ENCODE results near the gene RAB3C.

Gene RAB3C

GRCh38 chr5:58834242-58835225, 251.7 kb downstream of the RAB3C start:
- no peak for DNase-seq (ENCODE audit: low spot score)

- no peak for DNase-seq (ENCODE audit: low spot score)
Observed at GRCh38 chr5:58836351-58836750, 253.5 kb downstream of the RAB3C start.

GRCh38 chr5:58838729-58839128, 255.9 kb downstream of the RAB3C start:
- no peak for DNase-seq (ENCODE audit: low spot score)

GRCh38 chr5:58842852-58843251, 260.0 kb downstream of the RAB3C start:
- no peak for DNase-seq (ENCODE audit: low spot score)

- no peak for DNase-seq (ENCODE audit: low spot score)
Observed at GRCh38 chr5:58844395-58844794, 261.5 kb downstream of the RAB3C start.

GRCh38 chr5:58847041-58847440, 264.2 kb downstream of the RAB3C start:
- no peak for DNase-seq (ENCODE audit: low spot score)

- DNase-seq (ENCODE audit: low spot score), result no peak
Observed at GRCh38 chr5:58849223-58849622, 266.3 kb downstream of the RAB3C start.

- DNase-seq (ENCODE audit: low spot score), result no peak
Observed at GRCh38 chr5:58849921-58850667, 267.2 kb downstream of the RAB3C start.

- DNase-seq (ENCODE audit: low spot score), result no peak
Observed at GRCh38 chr5:58851153-58851552, 268.3 kb downstream of the RAB3C start.

- DNase-seq (ENCODE audit: low spot score), result no peak
Observed at GRCh38 chr5:58851571-58851970, 268.7 kb downstream of the RAB3C start.

GRCh38 chr5:58852566-58852965, 269.7 kb downstream of the RAB3C start:
- no peak for DNase-seq (ENCODE audit: low spot score)

- no peak for DNase-seq (ENCODE audit: low spot score)
Observed at GRCh38 chr5:58854441-58854840, 271.6 kb downstream of the RAB3C start.

GRCh38 chr5:58855851-58856739, 273.2 kb downstream of the RAB3C start:
- DNase-seq (ENCODE audit: low spot score), result no peak

- no peak for DNase-seq (ENCODE audit: low spot score)
Observed at GRCh38 chr5:58857609-58858008, 274.7 kb downstream of the RAB3C start.

GRCh38 chr5:58860680-58861079, 277.8 kb downstream of the RAB3C start:
- no peak for DNase-seq (ENCODE audit: low spot score)

- no peak for DNase-seq (ENCODE audit: low spot score)
Observed at GRCh38 chr5:58868931-58869330, 286.1 kb downstream of the RAB3C start.

GRCh38 chr5:58871648-58872242, 288.9 kb downstream of the RAB3C start:
- peak; percentile 14 for DNase-seq (ENCODE audit: low spot score)

- DNase-seq (ENCODE audit: low spot score), result no peak
Observed at GRCh38 chr5:58872670-58873273, 289.9 kb downstream of the RAB3C start.

- DNase-seq (ENCODE audit: low spot score), result no peak
Observed at GRCh38 chr5:58875599-58875998, 292.7 kb downstream of the RAB3C start.

- DNase-seq (ENCODE audit: low spot score), result no peak
Observed at GRCh38 chr5:58885260-58885659, 302.4 kb downstream of the RAB3C start.

All from CD4-positive, alpha-beta T cell treated with Interleukin-6 at 100 ng/mL for 8 hours (primary cell).